ENCODE results near the gene LRPAP1. TPM values are rescaled to one million over a fixed set of nuclear protein-coding genes. Genes with fewer than 3 reads are reported as not detected.
A peak's percentile ranks its signal among the peaks of the same experiment; 100 is the strongest.

Gene LRPAP1
- total and polyA plus RNA-seq, 12 donors: 49.9 to 418 (median 345) TPM

- no peak for TF ChIP-seq CTCF (IDR thresholded peaks at IDR 0.05)
- Histone ChIP-seq H3K4me1 (peaks cover 4 to 61% (median 27%) of the 10 kb centered on the region in 9 donors), H3K36me3 (peaks cover 0 to 12% (median 0%) of the 10 kb centered on the region in 9 donors), H3K27ac (peak overlapping the region in 4 of 10 donors; percentile 34 to 100 (median 94)), H3K27me3 (peaks cover 0 to 37% (median 16%) of the 10 kb centered on the region in 7 donors), H3K9me3 (no peaks in the 10 kb centered on the region), H3K4me3 (no peak overlapping the region)
- intact Hi-C loops (cut with DNase I): no loop called here
- 84% methylated on average over 35 of the region's 35 CpGs for WGBS, 2 donors
- peak in 1 of 2 donors; percentile 8 for DNase-seq
- ATAC-seq: no peak
These were observed 53.5 kb downstream of the LRPAP1 start for GRCh38 chr4:3478446-3479357.

GRCh38 chr4:3477750-3478430 lies 54.3 kb downstream of the LRPAP1 start:
- TF ChIP-seq CTCF (IDR thresholded peaks at IDR 0.05): no peak
- Histone ChIP-seq H3K4me3 (no peak overlapping the region), H3K27ac (peak overlapping the region in 1 of 10 donors; percentile 94), H3K27me3 (peaks cover 0 to 35% (median 11%) of the 10 kb centered on the region in 7 donors), H3K4me1 (peaks cover 5 to 67% (median 32%) of the 10 kb centered on the region in 9 donors), H3K9me3 (no peaks in the 10 kb centered on the region), H3K36me3 (peaks cover 0 to 12% (median 0%) of the 10 kb centered on the region in 9 donors)
- intact Hi-C loops (cut with DNase I): no loop called here
- DNase-seq (peak in 1 of 2 donors; percentile 13), ATAC-seq (no peak)
- 74 to 79% methylated on average over 23 of the region's 23 CpGs for WGBS, 2 donors

- peaks cover 0 to 33% (median 5%) of the 10 kb centered on the region in 7 donors for H3K27me3 ChIP-seq
- H3K4me1 ChIP-seq: peaks cover 5 to 67% (median 32%) of the 10 kb centered on the region in 9 donors
- DNase-seq (no peak), ATAC-seq (no peak)
- no peak for TF ChIP-seq CTCF (IDR thresholded peaks at IDR 0.05)
- 86% methylated on average over 27 of the region's 27 CpGs for WGBS, 2 donors
- H3K27ac ChIP-seq: no peak overlapping the region
- H3K4me3 ChIP-seq: no peak overlapping the region
- intact Hi-C loops (cut with DNase I): no loop called here
- no peaks in the 10 kb centered on the region for H3K9me3 ChIP-seq
- peaks cover 0 to 12% (median 0%) of the 10 kb centered on the region in 9 donors for H3K36me3 ChIP-seq
These were observed 55.1 kb downstream of the LRPAP1 start for GRCh38 chr4:3476936-3477749.

- DNase-seq: no peak
These were observed 55.9 kb downstream of the LRPAP1 start for GRCh38 chr4:3476341-3476747.

More at GRCh38 chr4:3476341-3476747, 55.9 kb downstream of the LRPAP1 start:
- no peak overlapping the region for H3K4me3 ChIP-seq
- H3K36me3 ChIP-seq: peaks cover 0 to 12% (median 0%) of the 10 kb centered on the region in 9 donors
- WGBS, 2 donors: 82 to 86% methylated on average over 22 of the region's 22 CpGs
- peaks cover 2 to 66% (median 30%) of the 10 kb centered on the region in 9 donors for H3K4me1 ChIP-seq
- no peak for ATAC-seq
- intact Hi-C loops (cut with DNase I): no loop called here
- peaks cover 0 to 31% (median 9%) of the 10 kb centered on the region in 7 donors for H3K27me3 ChIP-seq
- TF ChIP-seq CTCF (IDR thresholded peaks at IDR 0.05): no peak
- H3K9me3 ChIP-seq: no peaks in the 10 kb centered on the region
- no peak overlapping the region for H3K27ac ChIP-seq

Data from heart right ventricle (tissue), 16 donors.